Tibial nerve (tissue), 4 donors: Measurements from ENCODE around the gene KRTAP10-3. TPM values are rescaled to one million over a fixed set of nuclear protein-coding genes. Genes with fewer than 3 reads are reported as not detected.

Experiments
- DNase-seq, 2 donors: peaks; one replicate each; pipeline ENCODE4 v3.0.0-alpha.2; 2019; ENCODE audit warnings: low spot score in 2 of 2
- H3K27ac ChIP-seq, 4 donors: fragments of 200-600 bp; sonication (generic) in 3 of 4; one replicate each; pipeline ENCODE4 v1.5.1; 2017 to 2019; ENCODE audit warnings: mild to moderate bottlenecking in 1 of 4
- H3K27me3 ChIP-seq, 2 donors: fragments of 200-600 bp; sonication (generic) in 1 of 2; one replicate each; pipeline versions ENCODE4 v1.5.1 to v1.6.0; 2017 to 2019
- H3K36me3 ChIP-seq, 3 donors: fragments of 200-600 bp; sonication (generic); one replicate each; pipeline ENCODE4 v1.5.1; 2018 to 2019
- H3K4me1 ChIP-seq, 4 donors: fragments of 200-600 bp; sonication (generic) in 3 of 4; one replicate each; pipeline ENCODE4 v1.5.1; 2017 to 2019
- H3K4me3 ChIP-seq, 4 donors: fragments of 200-600 bp; sonication (generic) in 3 of 4; one replicate each; pipeline ENCODE4 v1.5.1; 2017 to 2019; ENCODE audit warnings: mild to moderate bottlenecking in 1 of 4, moderate library complexity in 1 of 4
- H3K9me3 ChIP-seq, 4 donors: fragments of 200-600 bp; sonication (generic) in 3 of 4; one replicate each; pipeline ENCODE4 v1.5.1; 2017 to 2019
- CTCF ChIP-seq, 5 experiments: fragments of 200-600 bp in 3 of 5; fragments of 450-650 bp in 2 of 5; sonication (generic) in 3 of 5; IDR thresholded peaks; one replicate each; pipeline ENCODE4 v1.5.1; 2016 to 2019; ENCODE audit warnings: antibody characterized with exemption in 5 of 5, mild to moderate bottlenecking in 3 of 5, moderate library complexity in 2 of 5
- EP300 ChIP-seq, 2 donors: sonication (generic); formaldehyde crosslinking; IDR thresholded peaks; one replicate each; pipeline ENCODE4 v1.6.1; 2017; ENCODE audit warnings: antibody characterized with exemption in 2 of 2, mild to moderate bottlenecking in 1 of 2
- POLR2A ChIP-seq, 2 donors: fragments of 450-650 bp; IDR thresholded peaks; one replicate each; pipeline ENCODE4 v1.6.1; 2017; ENCODE audit warnings: antibody characterized with exemption in 2 of 2, mild to moderate bottlenecking in 2 of 2, moderate library complexity in 2 of 2
- WGBS, 2 donors: methylation state at CpG; one replicate each; pipeline ENCODE4 v1.1.5; 2018; 5-methylcytosine and 5-hydroxymethylcytosine counted together
- total RNA-seq, 4 donors: library from RNA; depleted of rRNA; stranded (reverse); fragments of >200 nt; gene quantifications; one replicate each; pipeline ENCODE4 v1.1.0, GENCODE V29; 2016

KRTAP10-3 gene
- total RNA-seq, 4 donors from 2014 or later = not detected

GRCh38 chr21:44569861-44570517 is 11.4 kb upstream of the KRTAP10-3 start:
- H3K4me3 ChIP-seq = no peak overlapping the region
- H3K36me3 ChIP-seq = no peaks in the 10 kb centered on the region
- no peaks in the 10 kb centered on the region for H3K4me1 ChIP-seq
- no peak for DNase-seq
- H3K27me3 ChIP-seq = no peaks in the 10 kb centered on the region
- 77 to 81% methylated on average over 11 of the region's 12 CpGs for WGBS, 2 donors
- peaks cover 0 to 21% (median 0%) of the 10 kb centered on the region in 4 donors for H3K9me3 ChIP-seq
- TF ChIP-seq POLR2A (IDR thresholded peaks at IDR 0.05) = no peak
- no peak for TF ChIP-seq CTCF (IDR thresholded peaks at IDR 0.05)
- TF ChIP-seq EP300 (IDR thresholded peaks at IDR 0.05) = no peak
- no peak overlapping the region for H3K27ac ChIP-seq

GRCh38 chr21:44568667-44569556 is 10.3 kb upstream of the KRTAP10-3 start:
- WGBS, 2 donors = 76 to 80% methylated on average over 22 to 26 of the region's 27 CpGs
- H3K4me1 ChIP-seq = no peaks in the 10 kb centered on the region
- H3K4me3 ChIP-seq = no peak overlapping the region
- H3K9me3 ChIP-seq = peaks cover 0 to 24% (median 0%) of the 10 kb centered on the region in 4 donors
- H3K27me3 ChIP-seq = no peaks in the 10 kb centered on the region
- no peaks in the 10 kb centered on the region for H3K36me3 ChIP-seq
- TF ChIP-seq POLR2A (IDR thresholded peaks at IDR 0.05) = no peak
- TF ChIP-seq EP300 (IDR thresholded peaks at IDR 0.05) = no peak
- no peak for TF ChIP-seq CTCF (IDR thresholded peaks at IDR 0.05)
- DNase-seq = no peak
- H3K27ac ChIP-seq = no peak overlapping the region

GRCh38 chr21:44568261-44568660 is 9.7 kb upstream of the KRTAP10-3 start:
- peaks cover 0 to 29% (median 0%) of the 10 kb centered on the region in 4 donors for H3K9me3 ChIP-seq
- H3K36me3 ChIP-seq = no peaks in the 10 kb centered on the region
- no peak for DNase-seq
- H3K27ac ChIP-seq = no peak overlapping the region
- 81 to 84% methylated on average over 11 to 12 of the region's 12 CpGs for WGBS, 2 donors
- no peaks in the 10 kb centered on the region for H3K27me3 ChIP-seq
- H3K4me3 ChIP-seq = no peak overlapping the region
- no peaks in the 10 kb centered on the region for H3K4me1 ChIP-seq
- TF ChIP-seq EP300 (IDR thresholded peaks at IDR 0.05) = no peak
- TF ChIP-seq CTCF (IDR thresholded peaks at IDR 0.05) = no peak
- TF ChIP-seq POLR2A (IDR thresholded peaks at IDR 0.05) = no peak

GRCh38 chr21:44567481-44568171 is 9.0 kb upstream of the KRTAP10-3 start:
- DNase-seq = no peak
- H3K4me3 ChIP-seq = no peak overlapping the region
- H3K27me3 ChIP-seq = no peaks in the 10 kb centered on the region
- peaks cover 0 to 31% (median 0%) of the 10 kb centered on the region in 4 donors for H3K9me3 ChIP-seq
- TF ChIP-seq EP300 (IDR thresholded peaks at IDR 0.05) (no peak), POLR2A (IDR thresholded peaks at IDR 0.05) (no peak), CTCF (IDR thresholded peaks at IDR 0.05) (no peak)
- 92 to 93% methylated on average over 18 of the region's 18 CpGs for WGBS, 2 donors
- no peaks in the 10 kb centered on the region for H3K36me3 ChIP-seq
- no peaks in the 10 kb centered on the region for H3K4me1 ChIP-seq
- no peak overlapping the region for H3K27ac ChIP-seq
